Right ventricle myocardium inferior (tissue), 1 donor: ENCODE data around the gene L1TD1. TPM values are rescaled to one million over a fixed set of nuclear protein-coding genes. Genes with fewer than 3 reads are reported as not detected.
"Not testable (repeated sequence)": the region's sequence is repeated elsewhere in the genome, so short reads cannot be mapped to it uniquely, and the experiment has no call there.

Experiments used
- ATAC-seq: fragments of 200-7000 bp; cut with Tn5 transposase; one replicate; pipeline ENCODE4 v1.9.1; 2020; ENCODE audit warnings: mild to moderate bottlenecking, moderate library complexity
- DNase-seq: peaks from one replicate; pipeline ENCODE4 v3.0.0; 2021; ENCODE audit errors: missing footprints
- intact Hi-C: fragments of 100-400 bp; cut with DNase I; formaldehyde crosslinking; loops from one replicate; pipeline ENCODE4 v1.11.0; 2022
- long read RNA-seq: library from polyadenylated mRNA; unstranded; transcript quantifications from one replicate; pipeline ENCODE4 v2.0.0, GENCODE V29; 2021
- total RNA-seq: library from RNA; stranded (reverse); fragmentation: NEBNext Ultra II Directional; extraction: Animal tissue kit (Norgen Biotek cat#: 25700); gene quantifications from one replicate; pipeline ENCODE4 v1.2.1, GENCODE V29; 2021
- donor health status: DM: no; HTN: yes; CAD: no; lungs with severe emphysema.

Gene L1TD1
- not detected for total RNA-seq
- long read RNA-seq: 0 reads

GRCh38 chr1:62194651-62195544 lies at the start of gene L1TD1:
Gene L1TD1 (plus strand): TSS chr1:62194849. CDS start chr1:62206629, 11,780 bp downstream.
- DNase-seq: no peak
- intact Hi-C loops: no loop called here
- ATAC-seq: no peak

- intact Hi-C loops: no loop called here
These were observed 34.7 kb upstream of the L1TD1 start for GRCh38 chr1:62159940-62160348.

GRCh38 chr1:62161711-62162110 lies 32.9 kb upstream of the L1TD1 start:
- intact Hi-C loops: no loop called here
- no peak for DNase-seq
- no peak for ATAC-seq

More at GRCh38 chr1:62159940-62160348, 34.7 kb upstream of the L1TD1 start:
- ATAC-seq (no peak), DNase-seq (no peak)

- intact Hi-C loops, DNase-seq, ATAC-seq: not testable (repeated sequence)
These were observed 24.3 kb upstream of the L1TD1 start for GRCh38 chr1:62170380-62170779.

GRCh38 chr1:62175568-62176179 lies 19.0 kb upstream of the L1TD1 start:
- intact Hi-C loops: loop anchor here (1.0 kb wide), 1 partner anchor 232 kb away; no protein-coding TSS in a partner anchor
- no peak for ATAC-seq
- DNase-seq: no peak

- DNase-seq (no peak), ATAC-seq (no peak)
- intact Hi-C loops: no loop called here
These were observed 17.9 kb upstream of the L1TD1 start for GRCh38 chr1:62176597-62177312.

GRCh38 chr1:62177621-62178020 lies 17.0 kb upstream of the L1TD1 start:
- no peak for DNase-seq
- intact Hi-C loops: no loop called here
- no peak for ATAC-seq

GRCh38 chr1:62178372-62178771 lies 16.3 kb upstream of the L1TD1 start:
- intact Hi-C loops: no loop called here
- no peak for DNase-seq
- ATAC-seq: no peak

GRCh38 chr1:62180054-62180453 lies 14.6 kb upstream of the L1TD1 start:
- intact Hi-C loops, ATAC-seq, DNase-seq: not testable (repeated sequence)

GRCh38 chr1:62180639-62181038 lies 14.0 kb upstream of the L1TD1 start:
- intact Hi-C loops: no loop called here
- DNase-seq: no peak
- ATAC-seq: no peak

- ATAC-seq (no peak), DNase-seq (no peak)
- intact Hi-C loops: no loop called here
These were observed 13.1 kb upstream of the L1TD1 start for GRCh38 chr1:62181532-62181931.

GRCh38 chr1:62182157-62182556 lies 12.5 kb upstream of the L1TD1 start:
- ATAC-seq, intact Hi-C loops, DNase-seq: not testable (repeated sequence)

- intact Hi-C loops, DNase-seq: not testable (repeated sequence)
These were observed 11.3 kb upstream of the L1TD1 start for GRCh38 chr1:62183164-62184020.

GRCh38 chr1:62184336-62184735 lies 10.3 kb upstream of the L1TD1 start:
- DNase-seq: no peak
- intact Hi-C loops: no loop called here
- no peak for ATAC-seq

More at GRCh38 chr1:62183164-62184020, 11.3 kb upstream of the L1TD1 start:
- ATAC-seq: not testable (repeated sequence)

GRCh38 chr1:62185233-62185632 lies 9.4 kb upstream of the L1TD1 start:
- ATAC-seq, intact Hi-C loops, DNase-seq: not testable (repeated sequence)

GRCh38 chr1:62185677-62186076 lies 9.0 kb upstream of the L1TD1 start:
- DNase-seq (no peak), ATAC-seq (no peak)
- intact Hi-C loops: no loop called here

- DNase-seq: no peak
- ATAC-seq: no peak
- intact Hi-C loops: no loop called here
These were observed 7.1 kb upstream of the L1TD1 start for GRCh38 chr1:62187548-62187947.

GRCh38 chr1:62188111-62188510 lies 6.5 kb upstream of the L1TD1 start:
- intact Hi-C loops: no loop called here
- no peak for DNase-seq
- no peak for ATAC-seq
